K562 (cell line): ENCODE results near the gene SLAIN2. TPM values are rescaled to one million over a fixed set of nuclear protein-coding genes. Genes with fewer than 3 reads are reported as not detected.

Experiments
- ATAC-seq: fragments of 200-7000 bp; cut with Tn5 transposase; 3 replicates; pipeline ENCODE4 v1.9.1; 2020; ENCODE audit warnings: moderate library complexity
- BruUV-seq: library from RNA; stranded (reverse); fragments of 400-500 nt; replicated peaks from 2 replicates; lab custom pipeline; 2021; lab: Mats Ljungman, UMichigan
- CTCF ChIA-PET: fragments of 300-600 bp; formaldehyde crosslinking; extraction: SDS; loops from one replicate; lab custom pipeline; 2021; ENCODE audit warnings: low intra/inter-chr PET ratio; lab: Yijun Ruan, JAX
- POLR2A ChIA-PET: fragments of 300-600, 350-650 bp; sonication (Branson Sonifier 250); formaldehyde crosslinking; extraction: SDS; loops from one replicate; lab custom pipeline; 2021; ENCODE audit warnings: antibody characterized with exemption, inconsistent platforms; lab: Yijun Ruan, JAX
- DNase-seq, 4 experiments: peaks; one replicate each; pipeline versions ENCODE4 v3.0.0 to v3.0.0-alpha.2; 2011 to 2018; ENCODE audit warnings: low spot score in 3 of 4, mixed read lengths in 3 of 4; ENCODE audit errors: extremely low read depth in 1 of 4
- FAIRE-seq: peaks from 2 replicates; lab custom pipeline; 2011; peaks lifted over from hg19 to GRCh38; lab: Jason Lieb, UNC
- H2AFZ ChIP-seq: 2 replicates; pipeline ENCODE4 v1.6.0; 2011; ENCODE audit warnings: low read depth, low read length, control low read depth, inconsistent platforms
- H3K27ac ChIP-seq: fragments of 200-600 bp; 3 replicates; pipeline ENCODE4 v1.8.0; 2011; ENCODE audit warnings: low read depth, mild to moderate bottlenecking, control low read depth, inconsistent platforms, low read length, moderate library complexity, mixed read lengths; ENCODE audit errors: extremely low read depth
- H3K27me3 ChIP-seq, 2 experiments: fragments of 300-600 bp in 1 of 2; 2 replicates in 1 of 2; 3 replicates in 1 of 2; pipeline versions ENCODE4 v1.6.0 to v1.8.0; 2011; ENCODE audit warnings: inconsistent platforms in 2 of 2, low read length in 2 of 2, mild to moderate bottlenecking in 1 of 2, mixed read lengths in 1 of 2, moderate library complexity in 1 of 2; ENCODE audit not compliant: control insufficient read depth in 2 of 2, insufficient read depth in 2 of 2
- H3K36me3 ChIP-seq: fragments of 300-600 bp; 3 replicates; pipeline ENCODE4 v1.8.0; 2011; ENCODE audit warnings: mild to moderate bottlenecking, low read length, inconsistent platforms; ENCODE audit not compliant: control insufficient read depth, insufficient read depth
- H3K4me1 ChIP-seq, 2 experiments: fragments of 200-600 bp in 1 of 2; replicated peaks in 1 of 2; 2 replicates in 1 of 2; 3 replicates in 1 of 2; pipeline versions ENCODE4 v1.5.1 to v1.8.0; 2011; ENCODE audit warnings: inconsistent platforms in 2 of 2, low read length in 2 of 2, mild to moderate bottlenecking in 1 of 2, mixed read lengths in 1 of 2, moderate library complexity in 1 of 2; ENCODE audit not compliant: control insufficient read depth in 2 of 2, insufficient read depth in 2 of 2
- H3K4me2 ChIP-seq: 2 replicates; pipeline ENCODE4 v1.6.1; 2011; ENCODE audit warnings: low read length, control low read depth, inconsistent platforms, mixed read lengths; ENCODE audit not compliant: insufficient read depth
- H3K4me3 ChIP-seq: fragments of 200-600 bp; sonication (generic), shearing (Covaris generic); 2 replicates; pipeline ENCODE4 v1.5.1; 2016; ENCODE audit warnings: control low read depth, inconsistent platforms
- H3K79me2 ChIP-seq: fragments of 200-600 bp; 3 replicates; pipeline ENCODE4 v1.8.0; 2011; ENCODE audit warnings: low read length, inconsistent platforms; ENCODE audit not compliant: control insufficient read depth, insufficient read depth
- H3K9ac ChIP-seq, 2 experiments: 2 replicates each; pipeline versions ENCODE4 v1.6.0 to v1.6.1; 2011; ENCODE audit warnings: low read depth in 2 of 2, low read length in 2 of 2, control low read depth in 1 of 2, inconsistent platforms in 1 of 2, mild to moderate bottlenecking in 1 of 2, mixed read lengths in 1 of 2; ENCODE audit not compliant: insufficient read depth in 1 of 2
- H3K9me1 ChIP-seq: one replicate; pipeline ENCODE4 v1.6.0; 2011; ENCODE audit warnings: inconsistent platforms, mild to moderate bottlenecking, low read length, moderate library complexity; ENCODE audit not compliant: control insufficient read depth, insufficient read depth
- H3K9me3 ChIP-seq: replicated peaks from 2 replicates; pipeline ENCODE4 v1.5.1; 2011; ENCODE audit warnings: low read depth, low read length, inconsistent platforms; ENCODE audit not compliant: control insufficient read depth, insufficient read depth
- H4K20me1 ChIP-seq: replicated peaks from 2 replicates; pipeline ENCODE4 v1.6.1; 2011; ENCODE audit warnings: low read length, inconsistent platforms, mixed read lengths; ENCODE audit not compliant: control insufficient read depth, insufficient read depth
- FIP1L1 ChIP-seq: fragments of 200-400 bp; formaldehyde crosslinking; IDR thresholded peaks from 2 replicates; pipeline ENCODE4 v1.6.1; 2018; ENCODE audit warnings: mild to moderate bottlenecking, low read depth, low read length; ENCODE audit not compliant: poor library complexity, severe bottlenecking
- HCFC1 ChIP-seq: IDR thresholded peaks from 2 replicates; pipeline ENCODE4 v1.6.1; 2012; ENCODE audit warnings: low read depth, low read length, improper control_type of control experiment
- HMGN3 ChIP-seq: IDR thresholded peaks from 2 replicates; pipeline ENCODE4 v1.6.1; 2011; ENCODE audit warnings: borderline replicate concordance, low read depth, mild to moderate bottlenecking, mixed read lengths, low read length; ENCODE audit not compliant: insufficient read length; ENCODE audit errors: extremely low read depth
- LCOR ChIP-seq: sonication (generic); formaldehyde crosslinking; IDR thresholded peaks from 2 replicates; pipeline ENCODE4 v1.8.0; 2022; ENCODE audit warnings: mild to moderate bottlenecking, missing genetic modification reagents
- PRPF4 ChIP-seq: fragments of 200-400 bp; formaldehyde crosslinking; IDR thresholded peaks from one replicate; pipeline ENCODE4 v1.6.1; 2017; ENCODE audit warnings: low read length, low read depth, mild to moderate bottlenecking; ENCODE audit not compliant: insufficient read depth, poor library complexity, severe bottlenecking
- PTBP1 ChIP-seq: fragments of 200-400 bp; formaldehyde crosslinking; IDR thresholded peaks from 2 replicates; pipeline ENCODE4 v1.6.1; 2017; ENCODE audit warnings: low read depth, low read length
- SREBF1 ChIP-seq: fragments of 150-350 bp; IDR thresholded peaks from 2 replicates; pipeline ENCODE4 v1.6.1; 2014; ENCODE audit warnings: antibody characterized with exemption, low read depth, low read length, borderline replicate concordance
- ZNF408 ChIP-seq: fragments of 250-450 bp; sonication (Bioruptor Pico); IDR thresholded peaks from 2 replicates; pipeline ENCODE4 v1.4.0; 2020; ENCODE audit warnings: low read depth, mild to moderate bottlenecking, moderate library complexity
- WGBS: fragments of 100-300 bp; shearing (Covaris generic); methylation state at CpG from one replicate; pipeline ENCODE4 v1.1.6; 2016; ENCODE audit warnings: low coverage, mixed read lengths; ENCODE audit not compliant: insufficient coverage; ENCODE audit errors: missing lambda C conversion rate; 5-methylcytosine and 5-hydroxymethylcytosine counted together
- in situ Hi-C: fragments of 300-500 bp; cut with MboI; formaldehyde crosslinking; loops from 4 replicates; pipeline ENCODE4 v1.15.0; 2018; ENCODE audit warnings: inconsistent platforms, mixed read lengths
- intact Hi-C: fragments of 100-400 bp; cut with micrococcal nuclease; formaldehyde crosslinking; loops from 2 replicates; pipeline ENCODE4 v1.14.2; 2022
- polyA plus RNA-seq, 8 experiments: library from polyadenylated mRNA; depleted of rRNA in 4 of 8; stranded (reverse) in 5 of 8; unstranded in 3 of 8; fragments of >200 nt; fragmentation: Nextera tagmentation in 2 of 8; fragmentation: Illumina TruSeq in 1 of 8; extraction: Ambion mirVana in 2 of 8; extraction: Trizol in 1 of 8; gene quantifications; 2 replicates each; pipeline versions ENCODE4 v1.2.1 to v1.2.3, GENCODE V29; 2011 to 2014; ENCODE audit warnings: inconsistent platforms in 1 of 8, missing spikeins in 1 of 8
- total RNA-seq, 7 experiments: library from RNA; depleted of rRNA in 6 of 7; stranded (reverse); fragments of >200 nt in 6 of 7; fragmentation: Illumina TruSeq in 2 of 7; extraction: Trizol in 2 of 7; gene quantifications; 2 replicates each; pipeline versions ENCODE4 v1.2.1 to v1.2.3, GENCODE V29; 2011 to 2021; ENCODE audit warnings: low replicate concordance in 1 of 7
- TF ChIP-seq, protein P1 (sequence below): fragments of 450-650 bp; IDR thresholded peaks from 2 replicates; pipeline ENCODE4 v1.6.1; 2017; ENCODE audit warnings: antibody characterized with exemption, mild to moderate bottlenecking
- TF ChIP-seq, protein P2 (sequence below): sonication (generic); formaldehyde crosslinking; IDR thresholded peaks from 2 replicates; pipeline ENCODE4 v1.8.0; 2022; ENCODE audit warnings: missing genetic modification reagents, mild to moderate bottlenecking, moderate library complexity, borderline replicate concordance

Gene SLAIN2
- total and polyA plus RNA-seq, 9 of the 15 experiments (the other 6 are each of a cell fraction or from before 2014, with no cell fraction given): 3.5 to 116 (median 35.0) TPM

DNA sequence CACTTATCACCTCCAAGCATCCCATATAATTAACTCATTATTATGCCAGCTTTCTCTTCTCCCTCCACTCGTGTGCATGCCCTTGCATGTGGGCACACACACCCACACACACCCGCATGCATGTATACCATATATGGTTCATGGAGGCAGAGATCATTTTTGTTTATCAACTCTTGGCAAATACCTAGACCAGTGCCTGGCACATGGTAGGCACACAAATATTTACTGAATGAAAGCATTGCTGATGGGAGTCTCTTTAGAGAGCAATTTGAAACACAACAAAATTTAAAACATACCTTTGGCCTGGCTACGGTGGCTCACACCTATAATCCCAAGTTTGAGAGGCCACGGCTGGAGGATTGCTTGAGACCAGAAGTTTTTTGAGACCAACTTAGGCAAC lies 90.7 kb downstream of the SLAIN2 start:
- ATAC-seq (no peak), FAIRE-seq (no peak), DNase-seq (no peak)
- no peaks in the 10 kb centered on the region for H3K79me2 ChIP-seq
- H4K20me1 ChIP-seq: no peaks in the 10 kb centered on the region
- WGBS: 69% methylated on average over 4 of the region's 4 CpGs
- no peaks in the 10 kb centered on the region for H3K9me1 ChIP-seq
- in situ Hi-C loops (no loop called here), intact Hi-C loops (loop anchor here (10.0 kb wide), 1 partner anchor 117 kb away; no protein-coding TSS in a partner anchor)
- no peak overlapping the region for H3K4me2 ChIP-seq
- TF ChIP-seq ZNF408 (CRISPR knock-in tag) (no peak), LCOR (CRISPR knock-in tag) (no peak), FIP1L1 (no peak), SREBF1 (no peak), HMGN3 (no peak), PTBP1 (no peak), PRPF4 (no peak), HCFC1 (no peak)
- TF ChIP-seq, protein P1, sequence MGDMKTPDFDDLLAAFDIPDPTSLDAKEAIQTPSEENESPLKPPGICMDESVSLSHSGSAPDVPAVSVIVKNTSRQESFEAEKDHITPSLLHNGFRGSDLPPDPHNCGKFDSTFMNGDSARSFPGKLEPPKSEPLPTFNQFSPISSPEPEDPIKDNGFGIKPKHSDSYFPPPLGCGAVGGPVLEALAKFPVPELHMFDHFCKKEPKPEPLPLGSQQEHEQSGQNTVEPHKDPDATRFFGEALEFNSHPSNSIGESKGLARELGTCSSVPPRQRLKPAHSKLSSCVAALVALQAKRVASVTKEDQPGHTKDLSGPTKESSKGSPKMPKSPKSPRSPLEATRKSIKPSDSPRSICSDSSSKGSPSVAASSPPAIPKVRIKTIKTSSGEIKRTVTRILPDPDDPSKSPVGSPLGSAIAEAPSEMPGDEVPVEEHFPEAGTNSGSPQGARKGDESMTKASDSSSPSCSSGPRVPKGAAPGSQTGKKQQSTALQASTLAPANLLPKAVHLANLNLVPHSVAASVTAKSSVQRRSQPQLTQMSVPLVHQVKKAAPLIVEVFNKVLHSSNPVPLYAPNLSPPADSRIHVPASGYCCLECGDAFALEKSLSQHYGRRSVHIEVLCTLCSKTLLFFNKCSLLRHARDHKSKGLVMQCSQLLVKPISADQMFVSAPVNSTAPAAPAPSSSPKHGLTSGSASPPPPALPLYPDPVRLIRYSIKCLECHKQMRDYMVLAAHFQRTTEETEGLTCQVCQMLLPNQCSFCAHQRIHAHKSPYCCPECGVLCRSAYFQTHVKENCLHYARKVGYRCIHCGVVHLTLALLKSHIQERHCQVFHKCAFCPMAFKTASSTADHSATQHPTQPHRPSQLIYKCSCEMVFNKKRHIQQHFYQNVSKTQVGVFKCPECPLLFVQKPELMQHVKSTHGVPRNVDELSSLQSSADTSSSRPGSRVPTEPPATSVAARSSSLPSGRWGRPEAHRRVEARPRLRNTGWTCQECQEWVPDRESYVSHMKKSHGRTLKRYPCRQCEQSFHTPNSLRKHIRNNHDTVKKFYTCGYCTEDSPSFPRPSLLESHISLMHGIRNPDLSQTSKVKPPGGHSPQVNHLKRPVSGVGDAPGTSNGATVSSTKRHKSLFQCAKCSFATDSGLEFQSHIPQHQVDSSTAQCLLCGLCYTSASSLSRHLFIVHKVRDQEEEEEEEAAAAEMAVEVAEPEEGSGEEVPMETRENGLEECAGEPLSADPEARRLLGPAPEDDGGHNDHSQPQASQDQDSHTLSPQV: no peak
- TF ChIP-seq, protein P2, sequence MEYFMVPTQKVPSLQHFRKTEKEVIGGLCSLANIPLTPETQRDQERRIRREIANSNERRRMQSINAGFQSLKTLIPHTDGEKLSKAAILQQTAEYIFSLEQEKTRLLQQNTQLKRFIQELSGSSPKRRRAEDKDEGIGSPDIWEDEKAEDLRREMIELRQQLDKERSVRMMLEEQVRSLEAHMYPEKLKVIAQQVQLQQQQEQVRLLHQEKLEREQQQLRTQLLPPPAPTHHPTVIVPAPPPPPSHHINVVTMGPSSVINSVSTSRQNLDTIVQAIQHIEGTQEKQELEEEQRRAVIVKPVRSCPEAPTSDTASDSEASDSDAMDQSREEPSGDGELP: no peak
- H3K36me3 ChIP-seq: peaks cover 6% of the 10 kb centered on the region; the same call in 2 of the 3 replicates
- H3K4me3 ChIP-seq: no peak overlapping the region
- no peak overlapping the region for H3K27ac ChIP-seq
- ChIA-PET CTCF (no interaction called here), POLR2A (no interaction called here)
- H3K27me3 ChIP-seq: no peaks in the 10 kb centered on the region
- no peaks in the 10 kb centered on the region for H3K9me3 ChIP-seq
- no peak overlapping the region for H3K9ac ChIP-seq
- H3K4me1 ChIP-seq: no peaks in the 10 kb centered on the region
- no peak overlapping the region for H2AFZ ChIP-seq
- no TSS peak for BruUV-seq
